Liver (tissue), 9 donors: ENCODE results near the gene MELK. TPM values are rescaled to one million over a fixed set of nuclear protein-coding genes. Genes with fewer than 3 reads are reported as not detected.

Experiments used
- DNase-seq: peaks from one replicate; pipeline ENCODE4 v3.0.0-alpha.2; 2017; ENCODE audit warnings: low spot score
- H3K27ac ChIP-seq, 2 donors: one replicate each; pipeline ENCODE4 v1.7.0; 2013; ENCODE audit warnings: inconsistent platforms in 2 of 2, low read length in 2 of 2, control low read depth in 1 of 2, low read depth in 1 of 2, mild to moderate bottlenecking in 1 of 2
- H3K27me3 ChIP-seq, 4 donors: one replicate each; pipeline versions ENCODE4 v1.6.1 to v1.7.0; 2013; ENCODE audit warnings: low read length in 3 of 4, inconsistent platforms in 1 of 4, mild to moderate bottlenecking in 1 of 4, moderate library complexity in 1 of 4; ENCODE audit not compliant: control insufficient read depth in 4 of 4, insufficient read depth in 4 of 4
- H3K36me3 ChIP-seq, 4 donors: one replicate each; pipeline versions ENCODE4 v1.6.1 to v1.7.0; 2013; ENCODE audit warnings: low read length in 3 of 4, mild to moderate bottlenecking in 3 of 4, low read depth in 1 of 4, moderate library complexity in 1 of 4; ENCODE audit not compliant: control insufficient read depth in 4 of 4, insufficient read depth in 3 of 4
- H3K4me1 ChIP-seq, 4 donors: one replicate each; pipeline versions ENCODE4 v1.6.1 to v1.7.0; 2013; ENCODE audit warnings: low read length in 3 of 4, mild to moderate bottlenecking in 3 of 4, moderate library complexity in 1 of 4; ENCODE audit not compliant: control insufficient read depth in 4 of 4, insufficient read depth in 4 of 4
- H3K4me3 ChIP-seq, 3 donors: one replicate each; pipeline versions ENCODE4 v1.6.1 to v1.7.0; 2013; ENCODE audit warnings: low read length in 3 of 3, control low read depth in 1 of 3, low read depth in 1 of 3, mild to moderate bottlenecking in 1 of 3
- H3K9ac ChIP-seq, 2 donors: one replicate each; pipeline ENCODE4 v1.7.0; 2013; ENCODE audit warnings: low read length in 2 of 2, mild to moderate bottlenecking in 2 of 2, moderate library complexity in 2 of 2, control low read depth in 1 of 2, low read depth in 1 of 2
- H3K9me3 ChIP-seq, 4 donors: one replicate each; pipeline versions ENCODE4 v1.6.1 to v1.7.0; 2013; ENCODE audit warnings: low read length in 3 of 4; ENCODE audit not compliant: control insufficient read depth in 4 of 4
- EGR1 ChIP-seq, 2 donors: IDR thresholded peaks; 2 replicates each; pipeline ENCODE4 v1.6.1; 2016 to 2018; ENCODE audit warnings: antibody characterized with exemption in 2 of 2, low read depth in 2 of 2
- FOXA1 ChIP-seq: IDR thresholded peaks from 2 replicates; pipeline ENCODE4 v1.6.1; 2016; ENCODE audit warnings: antibody characterized with exemption
- FOXA2 ChIP-seq: IDR thresholded peaks from 2 replicates; pipeline ENCODE4 v1.6.1; 2016; ENCODE audit warnings: antibody characterized with exemption
- GABPA ChIP-seq, 2 donors: IDR thresholded peaks in 1 of 2; conservative IDR thresholded peaks in 1 of 2; 2 replicates each; pipeline ENCODE4 v1.6.1; 2016; ENCODE audit warnings: antibody characterized with exemption in 2 of 2, mild to moderate bottlenecking in 1 of 2, moderate library complexity in 1 of 2
- HNF4A ChIP-seq, 2 donors: conservative IDR thresholded peaks; 2 replicates each; pipeline ENCODE4 v1.6.1; 2016; ENCODE audit warnings: antibody characterized with exemption in 2 of 2, mild to moderate bottlenecking in 2 of 2
- HNF4G ChIP-seq: IDR thresholded peaks from 2 replicates; pipeline ENCODE4 v1.6.1; 2016; ENCODE audit warnings: antibody characterized with exemption
- JUND ChIP-seq, 2 donors: IDR thresholded peaks; 2 replicates each; pipeline ENCODE4 v1.6.1; 2016; ENCODE audit warnings: antibody characterized with exemption in 2 of 2
- NR2F2 ChIP-seq: IDR thresholded peaks from 2 replicates; pipeline ENCODE4 v1.6.1; 2016; ENCODE audit warnings: antibody characterized with exemption
- RAD21 ChIP-seq, 2 donors: IDR thresholded peaks; 2 replicates each; pipeline ENCODE4 v1.6.1; 2016; ENCODE audit warnings: antibody characterized with exemption in 2 of 2, mild to moderate bottlenecking in 2 of 2
- RXRA ChIP-seq, 2 donors: IDR thresholded peaks; 2 replicates each; pipeline ENCODE4 v1.6.1; 2017 to 2018; ENCODE audit warnings: antibody characterized with exemption in 2 of 2, mild to moderate bottlenecking in 1 of 2
- SP1 ChIP-seq: IDR thresholded peaks from 2 replicates; pipeline ENCODE4 v1.6.1; 2018; ENCODE audit warnings: antibody characterized with exemption, mild to moderate bottlenecking
- TAF1 ChIP-seq: conservative IDR thresholded peaks from 2 replicates; pipeline ENCODE4 v1.6.1; 2016; ENCODE audit warnings: antibody characterized with exemption, mild to moderate bottlenecking
- YY1 ChIP-seq: IDR thresholded peaks from 2 replicates; pipeline ENCODE4 v1.6.1; 2016; ENCODE audit warnings: antibody characterized with exemption, mild to moderate bottlenecking
- WGBS: extraction: QIAGEN DNeasy Blood & Tissue Kit; methylation state at CpG from one replicate; pipeline ENCODE4 v1.1.7; 2013; 5-methylcytosine and 5-hydroxymethylcytosine counted together
- polyA plus RNA-seq, 2 donors: library from polyadenylated mRNA; stranded (reverse) in 1 of 2; unstranded in 1 of 2; fragments of 200-250 nt in 1 of 2; fragments of >200 nt in 1 of 2; fragmentation: Nextera tagmentation in 1 of 2; extraction: Ambion mirVana in 1 of 2; gene quantifications; one replicate each; pipeline versions ENCODE4 v1.2.1 to v1.2.3, GENCODE V29; 2013 to 2015
- total RNA-seq, 2 donors: library from RNA; depleted of rRNA; stranded (reverse); fragments of >200 nt; gene quantifications; one replicate each; pipeline ENCODE4 v1.2.3, GENCODE V29; 2014
- TF ChIP-seq, protein P1 (sequence below): IDR thresholded peaks from 2 replicates; pipeline ENCODE4 v1.6.1; 2016; ENCODE audit warnings: antibody characterized with exemption
- TF ChIP-seq, protein P2 (sequence below): IDR thresholded peaks from 2 replicates; pipeline ENCODE4 v1.6.1; 2016; ENCODE audit warnings: antibody characterized with exemption
- TF ChIP-seq, protein P3 (sequence below): IDR thresholded peaks from 2 replicates; pipeline ENCODE4 v1.6.1; 2016; ENCODE audit warnings: antibody characterized with exemption, mild to moderate bottlenecking
- TF ChIP-seq, protein P4 (sequence below): fragments of 150-350 bp; IDR thresholded peaks from 2 replicates; pipeline ENCODE4 v1.5.1; 2017; ENCODE audit warnings: improper control_type of control experiment, low read depth, low read length; ENCODE audit not compliant: missing input control
- TF ChIP-seq, protein P5 (sequence below): IDR thresholded peaks from 2 replicates; pipeline ENCODE4 v1.6.1; 2016; ENCODE audit warnings: antibody characterized with exemption
- donor health status: healthy.
- donor health status: healthy.
- donor health status: healthy.
- donor health status: healthy.
- donor health status: healthy.

The MELK gene
- total and polyA plus RNA-seq, 4 donors, result 0.08 to 19.5 (median 1.0) TPM

DNA sequence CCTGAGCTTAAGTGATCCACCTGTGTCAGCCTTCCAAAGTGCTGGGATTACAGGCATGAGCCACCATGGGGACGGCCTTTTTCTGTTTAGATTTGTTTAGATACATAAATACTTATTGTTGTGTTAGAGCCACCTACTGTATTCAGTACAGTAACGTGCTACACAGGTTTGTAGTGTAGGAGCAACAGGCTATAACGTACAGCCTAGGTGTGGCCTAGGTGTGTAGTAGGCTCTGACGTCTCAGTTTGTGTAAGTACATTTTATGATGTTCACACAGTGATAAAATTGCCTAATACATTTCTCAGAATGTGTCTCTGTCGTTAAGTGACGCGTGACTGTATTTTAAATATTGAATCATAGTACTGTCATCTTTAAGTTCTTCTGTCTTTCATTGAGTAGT lies 84.1 kb downstream of the MELK start:
- no peak for DNase-seq
- H3K4me3 ChIP-seq, result no peak overlapping the region
- no peak overlapping the region for H3K27ac ChIP-seq
- no peak overlapping the region for H3K9ac ChIP-seq
- WGBS, result 95% methylated on average over 7 of the region's 7 CpGs
- no peaks in the 10 kb centered on the region for H3K4me1 ChIP-seq
- no peaks in the 10 kb centered on the region for H3K36me3 ChIP-seq
- H3K9me3 ChIP-seq, result no peaks in the 10 kb centered on the region
- no peaks in the 10 kb centered on the region for H3K27me3 ChIP-seq
- TF ChIP-seq FOXA1 (no peak), JUND (IDR thresholded peaks at IDR 0.05) (no peak), RAD21 (IDR thresholded peaks at IDR 0.05) (no peak), RXRA (IDR thresholded peaks at IDR 0.05) (no peak), YY1 (no peak), GABPA (IDR thresholded peaks at IDR 0.05 in 1 of 2, conservative IDR thresholded peaks at IDR 0.05 in 1 of 2) (no peak), HNF4G (no peak), TAF1 (no peak), EGR1 (IDR thresholded peaks at IDR 0.05; ENCODE audit: low read depth in 2 of 2) (no peak), HNF4A (conservative IDR thresholded peaks at IDR 0.05) (no peak), SP1 (no peak), FOXA2 (no peak), NR2F2 (no peak)
- TF ChIP-seq, protein P1, sequence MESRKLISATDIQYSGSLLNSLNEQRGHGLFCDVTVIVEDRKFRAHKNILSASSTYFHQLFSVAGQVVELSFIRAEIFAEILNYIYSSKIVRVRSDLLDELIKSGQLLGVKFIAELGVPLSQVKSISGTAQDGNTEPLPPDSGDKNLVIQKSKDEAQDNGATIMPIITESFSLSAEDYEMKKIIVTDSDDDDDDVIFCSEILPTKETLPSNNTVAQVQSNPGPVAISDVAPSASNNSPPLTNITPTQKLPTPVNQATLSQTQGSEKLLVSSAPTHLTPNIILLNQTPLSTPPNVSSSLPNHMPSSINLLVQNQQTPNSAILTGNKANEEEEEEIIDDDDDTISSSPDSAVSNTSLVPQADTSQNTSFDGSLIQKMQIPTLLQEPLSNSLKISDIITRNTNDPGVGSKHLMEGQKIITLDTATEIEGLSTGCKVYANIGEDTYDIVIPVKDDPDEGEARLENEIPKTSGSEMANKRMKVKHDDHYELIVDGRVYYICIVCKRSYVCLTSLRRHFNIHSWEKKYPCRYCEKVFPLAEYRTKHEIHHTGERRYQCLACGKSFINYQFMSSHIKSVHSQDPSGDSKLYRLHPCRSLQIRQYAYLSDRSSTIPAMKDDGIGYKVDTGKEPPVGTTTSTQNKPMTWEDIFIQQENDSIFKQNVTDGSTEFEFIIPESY, result no peak
- TF ChIP-seq, protein P2, sequence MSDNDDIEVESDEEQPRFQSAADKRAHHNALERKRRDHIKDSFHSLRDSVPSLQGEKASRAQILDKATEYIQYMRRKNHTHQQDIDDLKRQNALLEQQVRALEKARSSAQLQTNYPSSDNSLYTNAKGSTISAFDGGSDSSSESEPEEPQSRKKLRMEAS, result no peak
- TF ChIP-seq, protein P3, sequence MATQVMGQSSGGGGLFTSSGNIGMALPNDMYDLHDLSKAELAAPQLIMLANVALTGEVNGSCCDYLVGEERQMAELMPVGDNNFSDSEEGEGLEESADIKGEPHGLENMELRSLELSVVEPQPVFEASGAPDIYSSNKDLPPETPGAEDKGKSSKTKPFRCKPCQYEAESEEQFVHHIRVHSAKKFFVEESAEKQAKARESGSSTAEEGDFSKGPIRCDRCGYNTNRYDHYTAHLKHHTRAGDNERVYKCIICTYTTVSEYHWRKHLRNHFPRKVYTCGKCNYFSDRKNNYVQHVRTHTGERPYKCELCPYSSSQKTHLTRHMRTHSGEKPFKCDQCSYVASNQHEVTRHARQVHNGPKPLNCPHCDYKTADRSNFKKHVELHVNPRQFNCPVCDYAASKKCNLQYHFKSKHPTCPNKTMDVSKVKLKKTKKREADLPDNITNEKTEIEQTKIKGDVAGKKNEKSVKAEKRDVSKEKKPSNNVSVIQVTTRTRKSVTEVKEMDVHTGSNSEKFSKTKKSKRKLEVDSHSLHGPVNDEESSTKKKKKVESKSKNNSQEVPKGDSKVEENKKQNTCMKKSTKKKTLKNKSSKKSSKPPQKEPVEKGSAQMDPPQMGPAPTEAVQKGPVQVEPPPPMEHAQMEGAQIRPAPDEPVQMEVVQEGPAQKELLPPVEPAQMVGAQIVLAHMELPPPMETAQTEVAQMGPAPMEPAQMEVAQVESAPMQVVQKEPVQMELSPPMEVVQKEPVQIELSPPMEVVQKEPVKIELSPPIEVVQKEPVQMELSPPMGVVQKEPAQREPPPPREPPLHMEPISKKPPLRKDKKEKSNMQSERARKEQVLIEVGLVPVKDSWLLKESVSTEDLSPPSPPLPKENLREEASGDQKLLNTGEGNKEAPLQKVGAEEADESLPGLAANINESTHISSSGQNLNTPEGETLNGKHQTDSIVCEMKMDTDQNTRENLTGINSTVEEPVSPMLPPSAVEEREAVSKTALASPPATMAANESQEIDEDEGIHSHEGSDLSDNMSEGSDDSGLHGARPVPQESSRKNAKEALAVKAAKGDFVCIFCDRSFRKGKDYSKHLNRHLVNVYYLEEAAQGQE, result no peak
- TF ChIP-seq, protein P4, sequence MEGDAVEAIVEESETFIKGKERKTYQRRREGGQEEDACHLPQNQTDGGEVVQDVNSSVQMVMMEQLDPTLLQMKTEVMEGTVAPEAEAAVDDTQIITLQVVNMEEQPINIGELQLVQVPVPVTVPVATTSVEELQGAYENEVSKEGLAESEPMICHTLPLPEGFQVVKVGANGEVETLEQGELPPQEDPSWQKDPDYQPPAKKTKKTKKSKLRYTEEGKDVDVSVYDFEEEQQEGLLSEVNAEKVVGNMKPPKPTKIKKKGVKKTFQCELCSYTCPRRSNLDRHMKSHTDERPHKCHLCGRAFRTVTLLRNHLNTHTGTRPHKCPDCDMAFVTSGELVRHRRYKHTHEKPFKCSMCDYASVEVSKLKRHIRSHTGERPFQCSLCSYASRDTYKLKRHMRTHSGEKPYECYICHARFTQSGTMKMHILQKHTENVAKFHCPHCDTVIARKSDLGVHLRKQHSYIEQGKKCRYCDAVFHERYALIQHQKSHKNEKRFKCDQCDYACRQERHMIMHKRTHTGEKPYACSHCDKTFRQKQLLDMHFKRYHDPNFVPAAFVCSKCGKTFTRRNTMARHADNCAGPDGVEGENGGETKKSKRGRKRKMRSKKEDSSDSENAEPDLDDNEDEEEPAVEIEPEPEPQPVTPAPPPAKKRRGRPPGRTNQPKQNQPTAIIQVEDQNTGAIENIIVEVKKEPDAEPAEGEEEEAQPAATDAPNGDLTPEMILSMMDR, result no peak
- TF ChIP-seq, protein P5, sequence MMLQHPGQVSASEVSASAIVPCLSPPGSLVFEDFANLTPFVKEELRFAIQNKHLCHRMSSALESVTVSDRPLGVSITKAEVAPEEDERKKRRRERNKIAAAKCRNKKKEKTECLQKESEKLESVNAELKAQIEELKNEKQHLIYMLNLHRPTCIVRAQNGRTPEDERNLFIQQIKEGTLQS, result no peak
